ENCODE data around the gene TRIO. TPM values are rescaled to one million over a fixed set of nuclear protein-coding genes. Genes with fewer than 3 reads are reported as not detected.

TRIO gene
- total and polyA plus RNA-seq, 12 donors = 26.2 to 85.2 (median 61.9) TPM

DNA sequence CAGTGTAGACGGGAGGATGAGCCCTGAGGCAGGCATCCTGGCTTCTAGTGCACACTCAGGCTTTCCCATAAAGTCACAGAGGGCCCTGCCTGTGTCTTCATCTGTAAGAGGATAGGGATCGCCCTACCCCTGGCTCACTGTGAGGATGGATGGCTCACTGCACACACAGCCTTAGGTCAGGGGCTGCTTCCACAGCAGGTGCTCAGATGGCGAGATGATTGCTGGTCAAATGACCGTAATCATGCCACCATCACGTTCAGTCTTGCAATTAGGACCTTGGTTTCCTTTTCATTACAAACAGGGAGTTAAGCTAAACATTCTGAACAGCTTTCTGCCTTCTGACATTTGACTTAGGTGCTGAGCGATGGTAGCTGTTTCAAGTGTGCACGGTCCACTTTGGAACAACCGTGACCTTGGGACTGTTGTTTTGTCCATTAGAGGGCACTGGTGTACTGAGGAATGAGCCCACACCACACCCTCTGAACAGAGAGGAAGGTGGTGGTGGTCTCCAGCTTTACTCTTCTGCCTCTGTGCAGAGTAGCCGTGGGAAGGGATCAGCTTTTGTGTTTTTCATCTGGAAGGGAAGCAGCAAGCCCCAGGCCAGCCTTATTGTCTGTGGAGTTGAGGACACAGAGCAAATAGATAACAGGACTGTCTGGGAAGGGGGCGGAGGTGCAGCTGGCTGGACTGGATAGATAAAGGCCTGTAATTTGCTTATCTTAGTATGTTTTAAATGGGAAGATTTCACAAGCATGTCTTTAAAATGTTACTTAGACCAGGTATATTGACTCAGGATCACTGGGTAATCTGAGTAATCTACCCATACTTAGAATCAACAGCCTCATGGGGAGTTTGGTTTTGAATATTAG, 183.1 kb downstream of the TRIO start:
- 65 to 72% methylated on average over 10 of the region's 10 CpGs for WGBS, 2 donors
- Histone ChIP-seq H3K9me3 (no peaks in the 10 kb centered on the region), H3K27ac (no peak overlapping the region), H3K4me1 (peaks cover 0 to 20% (median 11%) of the 10 kb centered on the region in 9 donors), H3K27me3 (no peaks in the 10 kb centered on the region), H3K4me3 (no peak overlapping the region), H3K36me3 (peaks cover 0 to 70% (median 10%) of the 10 kb centered on the region in 9 donors)
- peak in 7 of 9 donors; percentile 23 to 53 (median 38) for TF ChIP-seq CTCF (IDR thresholded peaks at IDR 0.05)
- ATAC-seq = peak in 7 of 8 donors; percentile 66 to 85 (median 82)
- DNase-seq = no peak
- intact Hi-C loops (cut with DNase I) = no loop called here

- Histone ChIP-seq H3K27me3 (no peaks in the 10 kb centered on the region), H3K36me3 (peaks cover 0 to 70% (median 8%) of the 10 kb centered on the region in 9 donors), H3K4me3 (no peak overlapping the region), H3K27ac (no peak overlapping the region), H3K9me3 (no peaks in the 10 kb centered on the region), H3K4me1 (peaks cover 0 to 22% (median 11%) of the 10 kb centered on the region in 9 donors)
- WGBS, 2 donors = 86 to 88% methylated on average over 6 of the region's 6 CpGs
- ATAC-seq (no peak), DNase-seq (no peak)
- no peak for TF ChIP-seq CTCF (IDR thresholded peaks at IDR 0.05)
- intact Hi-C loops (cut with DNase I) = no loop called here
Measured at GRCh38 chr5:14327624-14328023, 184.5 kb downstream of the TRIO start.

DNA sequence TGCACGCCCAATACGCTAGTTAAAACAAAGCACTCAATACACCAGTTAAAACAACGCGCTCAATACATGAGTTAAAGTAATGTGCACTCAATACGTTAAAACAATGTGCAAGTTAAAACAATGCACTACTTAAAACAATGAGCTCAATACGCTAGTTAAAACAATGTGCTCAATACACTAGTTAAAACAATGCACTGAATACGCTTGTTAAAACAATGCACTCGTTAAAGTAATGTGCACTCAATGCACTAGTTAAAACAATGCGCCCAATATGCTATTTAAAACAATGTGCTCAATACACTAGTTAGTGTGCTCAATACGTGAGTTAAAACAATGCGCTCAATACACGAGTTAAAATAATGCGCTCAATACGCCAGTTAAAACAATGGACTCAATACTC, 185.0 kb downstream of the TRIO start:
- Histone ChIP-seq H3K27ac (no peak overlapping the region), H3K4me3 (no peak overlapping the region), H3K9me3 (no peaks in the 10 kb centered on the region), H3K36me3 (peaks cover 0 to 73% (median 8%) of the 10 kb centered on the region in 9 donors), H3K27me3 (no peaks in the 10 kb centered on the region), H3K4me1 (peaks cover 0 to 22% (median 11%) of the 10 kb centered on the region in 9 donors)
- ATAC-seq = no peak
- WGBS, 2 donors = 97% methylated on average over 14 of the region's 14 CpGs
- DNase-seq = no peak
- intact Hi-C loops (cut with DNase I) = no loop called here
- TF ChIP-seq CTCF (IDR thresholded peaks at IDR 0.05) = no peak

DNA sequence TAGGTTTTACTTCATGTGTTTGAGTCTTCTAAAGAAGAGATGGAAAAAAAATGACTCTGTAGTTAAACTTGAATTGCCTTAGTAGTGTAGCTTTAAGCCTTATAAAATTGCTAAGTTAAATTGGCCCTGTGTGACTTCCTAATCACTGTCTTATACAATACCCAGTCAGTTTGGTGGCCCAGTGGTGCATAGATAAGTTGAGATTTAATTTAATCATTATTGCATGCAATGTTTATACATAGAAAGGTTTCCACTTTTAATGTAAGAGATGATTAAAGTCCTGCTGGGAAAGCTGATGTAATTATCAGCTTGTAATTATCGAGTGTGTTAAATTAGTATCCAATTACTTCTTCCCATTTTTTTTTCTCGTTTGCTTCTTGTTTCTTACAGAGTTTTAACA, 187.1 kb downstream of the TRIO start:
- DNase-seq (no peak), ATAC-seq (no peak)
- intact Hi-C loops (cut with DNase I) = loop anchor here in 1 of 10 donors (10.0 kb wide), 1 partner anchor 225 kb away; no protein-coding TSS in a partner anchor
- 87 to 88% methylated on average over 2 of the region's 2 CpGs for WGBS, 2 donors
- Histone ChIP-seq H3K9me3 (no peaks in the 10 kb centered on the region), H3K4me1 (peaks cover 0 to 22% (median 10%) of the 10 kb centered on the region in 9 donors), H3K27me3 (no peaks in the 10 kb centered on the region), H3K27ac (no peak overlapping the region), H3K36me3 (peaks cover 0 to 82% (median 8%) of the 10 kb centered on the region in 9 donors), H3K4me3 (no peak overlapping the region)
- no peak for TF ChIP-seq CTCF (IDR thresholded peaks at IDR 0.05)

Data from heart right ventricle (tissue), 16 donors.